Measurements from ENCODE around the gene SLC6A19. TPM values are rescaled to one million over a fixed set of nuclear protein-coding genes. Genes with fewer than 3 reads are reported as not detected.

Gene SLC6A19
- polyA plus RNA-seq, 1 of the 3 experiments (the other 2 are of a cell fraction): not detected

GRCh38 chr5:1261643-1262042 lies 60.2 kb downstream of the SLC6A19 start:
- no peak overlapping the region for H3K27ac ChIP-seq (ENCODE audit: low read depth in 2 of 2, low read length in 1 of 2)
- ChIA-PET CTCF (no interaction called here), POLR2A (no interaction called here)
- H2AFZ ChIP-seq (ENCODE audit: low read depth): no peak overlapping the region
- WGBS (ENCODE audit: low lambda C conversion rate): 41% methylated on average over 9 of the region's 10 CpGs
- TF ChIP-seq EZH2phosphoT487 (IDR thresholded peaks at IDR 0.05; ENCODE audit: borderline replicate concordance, low read depth) (no peak), ELF1 (IDR thresholded peaks at IDR 0.05) (no peak), USF1 (IDR thresholded peaks at IDR 0.05; ENCODE audit: borderline replicate concordance, low read depth) (no peak), TCF12 (IDR thresholded peaks at IDR 0.05) (no peak), PBX3 (IDR thresholded peaks at IDR 0.05) (no peak), RCOR1 (IDR thresholded peaks at IDR 0.05; ENCODE audit: low read length) (no peak), FOSL2 (IDR thresholded peaks at IDR 0.05; ENCODE audit: borderline replicate concordance, low read depth) (no peak), REST (IDR thresholded peaks at IDR 0.05; ENCODE audit: low read depth, low read length) (no peak), YY1 (IDR thresholded peaks at IDR 0.05; ENCODE audit: low read depth) (no peak), FOXM1 (IDR thresholded peaks at IDR 0.05; ENCODE audit: low read depth) (no peak), SIN3A (IDR thresholded peaks at IDR 0.05; ENCODE audit: borderline replicate concordance, low read depth, low read length) (no peak), GATA2 (CRISPR knock-in tag; IDR thresholded peaks at IDR 0.05) (no peak)
- no peak overlapping the region for H3K4me2 ChIP-seq
- no peak overlapping the region for H3K4me3 ChIP-seq (ENCODE audit: low read depth in 2 of 2, low read length in 1 of 2)
- no peaks in the 10 kb centered on the region; the same call in 1 of the 2 replicates for H3K27me3 ChIP-seq (ENCODE audit: insufficient read depth)
- no peaks in the 10 kb centered on the region; the same call in 1 of the 2 replicates for H3K9me3 ChIP-seq
- H3K9me2 ChIP-seq: no peaks in the 10 kb centered on the region
- H3K79me2 ChIP-seq (ENCODE audit: insufficient read depth): no peaks in the 10 kb centered on the region
- no peaks in the 10 kb centered on the region for H3F3A ChIP-seq (replicated peaks; ENCODE audit: insufficient read depth)
- H3K9ac ChIP-seq: no peak overlapping the region
- no peaks in the 10 kb centered on the region for H4K20me1 ChIP-seq (ENCODE audit: insufficient read depth)
- H3K36me3 ChIP-seq (replicated peaks in 1 of 2; ENCODE audit: control insufficient read depth in 1 of 2, insufficient read depth in 2 of 2, low read length in 1 of 2): no peaks in the 10 kb centered on the region
- no peaks in the 10 kb centered on the region for H3K4me1 ChIP-seq (ENCODE audit: control insufficient read depth in 1 of 2, insufficient read depth in 2 of 2, low read depth in 1 of 2, low read length in 1 of 2)
- no peak for DNase-seq

- no peak overlapping the region for H3K27ac ChIP-seq (ENCODE audit: low read depth in 2 of 2, low read length in 1 of 2)
Observed at GRCh38 chr5:1262381-1262780, 61.0 kb downstream of the SLC6A19 start.

More at GRCh38 chr5:1262381-1262780, 61.0 kb downstream of the SLC6A19 start:
- Histone ChIP-seq H3K79me2 (ENCODE audit: insufficient read depth) (no peaks in the 10 kb centered on the region), H3K9me2 (no peaks in the 10 kb centered on the region), H3F3A (replicated peaks; ENCODE audit: insufficient read depth) (no peaks in the 10 kb centered on the region), H2AFZ (ENCODE audit: low read depth) (no peak overlapping the region), H3K4me3 (ENCODE audit: low read depth in 2 of 2, low read length in 1 of 2) (no peak overlapping the region), H3K4me2 (no peak overlapping the region), H3K27me3 (ENCODE audit: insufficient read depth) (no peaks in the 10 kb centered on the region; the same call in 1 of the 2 replicates), H3K4me1 (ENCODE audit: control insufficient read depth in 1 of 2, insufficient read depth in 2 of 2, low read depth in 1 of 2, low read length in 1 of 2) (no peaks in the 10 kb centered on the region), H4K20me1 (ENCODE audit: insufficient read depth) (no peaks in the 10 kb centered on the region), H3K9me3 (no peaks in the 10 kb centered on the region; the same call in 1 of the 2 replicates), H3K36me3 (replicated peaks in 1 of 2; ENCODE audit: control insufficient read depth in 1 of 2, insufficient read depth in 2 of 2, low read length in 1 of 2) (no peaks in the 10 kb centered on the region), H3K9ac (no peak overlapping the region)
- TF ChIP-seq USF1 (IDR thresholded peaks at IDR 0.05; ENCODE audit: borderline replicate concordance, low read depth): no peak
- no peak for TF ChIP-seq CHD2 (IDR thresholded peaks at IDR 0.05; ENCODE audit: low read length, partially characterized antibody)
- no peak for TF ChIP-seq RXRA (IDR thresholded peaks at IDR 0.05; ENCODE audit: borderline replicate concordance, low read depth)
- no peak for TF ChIP-seq RAD21 (IDR thresholded peaks at IDR 0.05; ENCODE audit: low read length)
- TF ChIP-seq MAX (IDR thresholded peaks at IDR 0.05; ENCODE audit: low read depth): no peak
- TF ChIP-seq FOXM1 (IDR thresholded peaks at IDR 0.05; ENCODE audit: low read depth): no peak
- TF ChIP-seq RFX5 (IDR thresholded peaks at IDR 0.05; ENCODE audit: low read length): no peak
- TF ChIP-seq TAF1 (IDR thresholded peaks at IDR 0.05; ENCODE audit: borderline replicate concordance, low read depth, low read length): no peak
- ChIA-PET CTCF (no interaction called here), POLR2A (no interaction called here)
- DNase-seq: no peak
- 50% methylated on average over 1 of the region's 1 CpG for WGBS (ENCODE audit: low lambda C conversion rate)

All from SK-N-SH (cell line).